ENCODE results near the gene BATF.
"Not testable (repeated sequence)": the region's sequence is repeated elsewhere in the genome, so short reads cannot be mapped to it uniquely, and the experiment has no call there.

Gene BATF

GRCh38 chr14:75522224-75522982 lies at the start of gene BATF:
Gene BATF (plus strand): TSS chr14:75522469. CDS start chr14:75522683, 214 bp downstream.
- peak; percentile 68 for DNase-seq

- DNase-seq = not testable (repeated sequence)
These were observed 48.1 kb upstream of the BATF start for GRCh38 chr14:75474127-75474526.

GRCh38 chr14:75476274-75476995 lies 45.8 kb upstream of the BATF start:
- no peak for DNase-seq

DNA sequence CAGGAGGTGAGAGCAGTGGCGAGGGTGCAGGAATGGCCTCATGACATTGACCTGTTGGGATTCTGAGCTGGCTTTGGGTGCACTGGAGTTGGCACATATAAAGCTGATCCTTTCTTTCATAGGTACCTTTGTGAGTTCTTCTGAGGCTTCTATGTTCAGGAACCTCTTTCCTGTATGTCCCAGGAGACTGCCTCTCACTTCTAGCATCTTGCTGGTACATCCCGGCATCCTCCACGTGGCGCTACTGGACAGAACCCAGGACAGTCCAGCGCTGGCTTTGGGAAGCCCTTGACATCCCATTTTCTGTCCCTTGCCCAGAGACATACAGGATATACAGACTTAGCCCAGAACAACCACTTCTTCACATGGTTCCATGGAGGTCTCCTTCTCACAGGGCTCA lies 44.4 kb upstream of the BATF start:
- no peak for DNase-seq

DNA sequence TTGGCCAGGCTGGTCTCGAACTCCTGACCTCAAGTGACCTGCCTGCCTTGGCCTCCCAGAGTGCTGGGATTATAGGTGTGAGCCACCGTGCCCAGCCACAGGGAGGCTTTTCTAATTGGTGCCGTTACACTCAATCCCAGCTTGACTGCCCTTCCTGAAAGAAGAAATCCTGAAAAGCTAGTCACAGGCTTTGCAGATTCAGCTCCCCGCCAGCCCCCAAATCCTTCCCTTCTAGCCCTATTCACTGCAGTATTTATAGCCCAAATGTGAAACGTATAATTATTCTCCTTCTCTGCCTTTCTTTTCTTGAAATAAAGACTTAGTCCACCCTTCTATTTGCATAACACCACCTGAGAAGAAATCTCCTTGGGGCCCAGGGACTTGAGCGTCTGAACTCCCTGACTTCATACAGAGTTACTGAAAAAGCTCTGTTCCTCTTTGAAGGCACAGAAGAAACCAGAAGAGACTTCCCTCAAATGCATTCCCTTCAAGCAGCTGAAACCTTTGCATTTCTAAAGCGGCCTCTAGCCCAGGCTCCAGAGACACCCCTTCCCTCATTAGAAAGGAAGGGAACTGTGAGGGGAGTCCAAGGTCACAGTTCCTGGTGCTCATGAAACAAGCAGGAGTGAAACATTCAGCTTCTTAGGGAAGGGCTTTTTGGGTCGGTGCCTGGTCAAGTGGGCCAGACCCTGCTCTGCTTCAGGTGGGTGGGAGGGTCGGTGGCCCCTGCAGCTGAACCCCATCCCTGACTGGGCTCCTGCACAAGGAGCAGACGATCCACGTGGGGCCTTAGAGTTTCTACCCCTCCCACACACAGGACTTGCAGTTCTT lies 42.3 kb upstream of the BATF start:
- no peak for DNase-seq

DNA sequence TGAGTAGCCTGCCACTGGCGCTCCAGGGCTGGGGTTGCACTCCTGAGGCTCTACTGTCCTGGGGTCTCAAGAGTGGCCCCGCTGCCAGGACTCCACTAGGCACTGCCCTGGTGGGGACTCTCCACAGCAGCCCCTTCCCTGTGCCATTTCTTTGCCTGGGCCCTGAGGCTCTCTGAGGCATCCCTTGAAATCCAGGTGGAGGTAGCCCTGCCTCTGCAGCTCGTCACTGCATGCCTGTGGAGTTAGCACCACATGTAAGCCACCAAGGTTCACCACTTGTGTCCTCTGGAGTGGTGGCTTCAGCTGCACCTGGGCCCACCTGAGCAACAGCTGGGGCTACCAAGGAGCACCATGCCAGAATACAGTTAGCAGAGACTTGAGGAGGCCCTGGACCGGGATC lies 39.9 kb upstream of the BATF start:
- no peak for DNase-seq

DNA sequence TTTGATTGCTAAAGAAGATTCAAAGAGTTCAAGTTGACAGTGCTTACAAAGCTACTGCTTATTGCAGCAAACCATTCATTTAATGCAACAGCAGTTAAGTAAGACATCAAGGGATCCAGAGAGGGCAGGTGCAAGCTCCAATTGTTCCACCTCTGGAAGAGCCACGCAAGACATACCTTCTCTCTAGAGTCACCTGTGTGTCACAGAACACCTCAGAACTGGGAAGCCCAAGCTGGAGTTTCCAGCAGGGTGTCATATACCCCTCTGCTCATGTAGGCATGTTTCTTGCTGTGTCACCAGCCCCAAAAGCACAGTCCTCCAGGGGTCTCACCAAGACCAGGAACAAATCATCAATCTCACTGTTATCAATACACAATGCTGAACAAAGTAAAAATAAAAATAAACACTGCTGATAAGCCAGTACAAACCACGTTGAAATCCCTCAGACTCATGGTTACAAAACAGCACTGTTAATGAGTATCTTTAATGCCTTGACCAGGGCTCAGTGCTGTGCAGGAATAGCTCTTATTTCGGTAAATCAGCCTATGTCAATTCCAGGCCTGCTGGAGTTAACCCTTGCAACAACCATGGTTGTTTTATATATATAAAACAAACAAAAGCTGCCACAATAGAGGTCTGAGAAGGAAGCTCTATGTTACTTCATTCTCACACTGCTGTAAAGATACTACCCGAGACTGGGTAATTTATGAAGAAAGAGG lies 37.4 kb upstream of the BATF start:
- no peak for DNase-seq

- no peak for DNase-seq
These were observed 36.0 kb upstream of the BATF start for GRCh38 chr14:75486318-75486717.

- DNase-seq = no peak
These were observed 35.1 kb upstream of the BATF start for GRCh38 chr14:75487155-75487671.

DNA sequence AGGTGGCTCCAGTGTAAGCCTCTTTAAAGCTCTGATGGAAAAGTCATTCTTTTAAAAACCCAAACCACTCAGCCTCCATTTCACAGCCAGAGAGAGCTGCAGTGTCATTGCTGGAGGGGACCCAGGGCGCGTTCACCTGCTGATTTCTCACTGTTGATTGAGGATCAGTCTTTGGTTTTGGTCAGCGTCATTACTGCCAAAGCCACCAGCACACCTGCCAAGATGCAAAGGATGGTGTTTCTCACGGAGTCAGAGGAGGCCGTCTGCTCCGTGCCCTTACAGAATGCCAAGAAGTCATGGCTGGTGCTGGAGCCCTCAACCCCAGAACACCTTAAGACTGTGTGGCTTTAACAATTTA lies 32.8 kb upstream of the BATF start:
- DNase-seq = no peak

GRCh38 chr14:75491376-75491978 lies 30.8 kb upstream of the BATF start:
- no peak for DNase-seq

DNA sequence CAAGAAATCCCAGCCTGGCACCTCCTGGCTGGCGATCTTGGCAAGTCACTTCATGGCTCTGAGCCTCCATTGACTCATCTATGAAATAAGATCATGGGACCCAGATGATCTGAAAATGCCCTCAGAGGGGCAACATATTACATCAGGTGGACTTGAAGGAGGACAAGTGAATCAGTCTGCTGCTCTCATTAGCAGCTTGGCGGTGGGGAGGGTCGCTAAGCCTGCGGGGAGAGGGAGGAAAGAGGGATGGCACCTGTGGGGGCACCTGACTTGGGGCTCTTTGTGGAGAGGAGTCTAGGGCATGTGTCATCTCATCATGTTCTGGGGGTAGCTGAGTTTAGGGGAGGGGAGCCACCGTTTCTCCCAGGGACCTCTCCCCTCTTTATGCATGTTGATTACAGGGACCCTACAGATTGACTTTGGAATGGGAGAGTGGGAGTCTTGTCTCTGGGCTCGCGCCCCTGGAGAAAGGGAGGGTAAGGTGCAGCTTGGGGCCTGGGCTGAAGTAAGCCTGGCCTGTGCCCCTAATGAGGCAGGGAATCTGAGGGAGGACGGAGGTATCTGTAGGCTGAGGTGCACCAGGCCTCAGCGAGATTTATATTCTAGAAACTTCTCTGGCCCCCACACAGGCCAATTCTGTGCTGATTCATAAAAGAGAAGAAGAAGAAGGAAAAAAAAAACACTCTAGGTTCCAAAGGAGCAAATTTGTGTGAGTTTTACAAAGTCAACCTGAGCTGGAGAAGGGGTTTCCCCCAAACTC lies 29.3 kb upstream of the BATF start:
- no peak for DNase-seq

GRCh38 chr14:75493592-75494087 lies 28.6 kb upstream of the BATF start:
- DNase-seq = no peak

GRCh38 chr14:75494896-75495295 lies 27.4 kb upstream of the BATF start:
- no peak for DNase-seq

GRCh38 chr14:75495399-75495798 lies 26.9 kb upstream of the BATF start:
- no peak for DNase-seq

GRCh38 chr14:75495882-75496281 lies 26.4 kb upstream of the BATF start:
- DNase-seq = no peak

GRCh38 chr14:75496755-75497154 lies 25.5 kb upstream of the BATF start:
- no peak for DNase-seq

GRCh38 chr14:75497191-75497590 lies 25.1 kb upstream of the BATF start:
- no peak for DNase-seq

GRCh38 chr14:75497701-75498100 lies 24.6 kb upstream of the BATF start:
- no peak for DNase-seq

GRCh38 chr14:75499084-75499875 lies 23.0 kb upstream of the BATF start:
- DNase-seq = no peak
